ENCODE measurements around the gene RIN2. TPM values are rescaled to one million over a fixed set of nuclear protein-coding genes. Genes with fewer than 3 reads are reported as not detected.
A peak's percentile ranks its signal among the peaks of the same experiment; 100 is the strongest.

RIN2 gene
- total and polyA plus RNA-seq, 2 of the 13 experiments (the other 11 are each of a cell fraction or from before 2014, with no cell fraction given), result 2.5 to 5.1 TPM

DNA sequence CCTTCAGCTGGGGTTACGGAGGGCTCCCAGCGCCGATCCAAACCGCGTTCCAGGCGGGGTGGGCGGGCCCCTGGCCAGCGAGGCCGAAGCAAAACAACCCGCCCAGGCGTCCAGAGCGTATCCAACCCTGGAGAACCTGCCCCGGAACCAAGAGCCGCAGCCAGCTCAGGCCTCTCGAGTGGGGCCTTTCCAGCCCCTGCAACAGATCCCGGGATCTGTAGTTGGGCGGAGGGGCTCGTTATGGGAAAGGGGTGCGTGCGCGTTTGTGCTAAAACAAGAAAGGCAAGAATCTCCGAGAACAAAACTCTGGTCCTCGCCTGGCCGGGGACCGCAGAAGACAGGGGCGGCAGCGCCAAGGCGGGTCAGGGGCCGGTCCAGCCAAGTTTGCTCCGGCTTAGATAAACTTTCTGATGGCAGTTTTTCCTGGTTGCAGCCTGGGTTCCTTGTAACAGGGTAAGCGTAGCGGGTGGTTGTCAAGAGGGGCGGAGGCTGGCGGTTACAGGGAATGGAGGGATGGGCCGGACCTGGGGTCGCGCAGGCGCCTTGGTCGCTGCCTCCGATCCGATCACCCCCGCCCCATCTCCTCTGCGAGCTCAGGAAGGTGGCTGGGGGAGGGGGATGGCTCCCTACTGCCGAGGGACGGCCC is 448 bp upstream of the RIN2 start (continued):
- TF ChIP-seq, protein P1, sequence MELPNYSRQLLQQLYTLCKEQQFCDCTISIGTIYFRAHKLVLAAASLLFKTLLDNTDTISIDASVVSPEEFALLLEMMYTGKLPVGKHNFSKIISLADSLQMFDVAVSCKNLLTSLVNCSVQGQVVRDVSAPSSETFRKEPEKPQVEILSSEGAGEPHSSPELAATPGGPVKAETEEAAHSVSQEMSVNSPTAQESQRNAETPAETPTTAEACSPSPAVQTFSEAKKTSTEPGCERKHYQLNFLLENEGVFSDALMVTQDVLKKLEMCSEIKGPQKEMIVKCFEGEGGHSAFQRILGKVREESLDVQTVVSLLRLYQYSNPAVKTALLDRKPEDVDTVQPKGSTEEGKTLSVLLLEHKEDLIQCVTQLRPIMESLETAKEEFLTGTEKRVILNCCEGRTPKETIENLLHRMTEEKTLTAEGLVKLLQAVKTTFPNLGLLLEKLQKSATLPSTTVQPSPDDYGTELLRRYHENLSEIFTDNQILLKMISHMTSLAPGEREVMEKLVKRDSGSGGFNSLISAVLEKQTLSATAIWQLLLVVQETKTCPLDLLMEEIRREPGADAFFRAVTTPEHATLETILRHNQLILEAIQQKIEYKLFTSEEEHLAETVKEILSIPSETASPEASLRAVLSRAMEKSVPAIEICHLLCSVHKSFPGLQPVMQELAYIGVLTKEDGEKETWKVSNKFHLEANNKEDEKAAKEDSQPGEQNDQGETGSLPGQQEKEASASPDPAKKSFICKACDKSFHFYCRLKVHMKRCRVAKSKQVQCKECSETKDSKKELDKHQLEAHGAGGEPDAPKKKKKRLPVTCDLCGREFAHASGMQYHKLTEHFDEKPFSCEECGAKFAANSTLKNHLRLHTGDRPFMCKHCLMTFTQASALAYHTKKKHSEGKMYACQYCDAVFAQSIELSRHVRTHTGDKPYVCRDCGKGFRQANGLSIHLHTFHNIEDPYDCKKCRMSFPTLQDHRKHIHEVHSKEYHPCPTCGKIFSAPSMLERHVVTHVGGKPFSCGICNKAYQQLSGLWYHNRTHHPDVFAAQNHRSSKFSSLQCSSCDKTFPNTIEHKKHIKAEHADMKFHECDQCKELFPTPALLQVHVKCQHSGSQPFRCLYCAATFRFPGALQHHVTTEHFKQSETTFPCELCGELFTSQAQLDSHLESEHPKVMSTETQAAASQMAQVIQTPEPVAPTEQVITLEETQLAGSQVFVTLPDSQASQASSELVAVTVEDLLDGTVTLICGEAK (IDR thresholded peaks at IDR 0.05), result no peak
- TF ChIP-seq, protein P1 (CRISPR knock-in tag; IDR thresholded peaks at IDR 0.05), result 0 out of 2 replicates have a peak, but pooled peaks have one; percentile 53
- TF ChIP-seq AKAP8 (CRISPR knock-in tag; IDR thresholded peaks at IDR 0.05), result peak; percentile 50; the same call in 1 of the 2 replicates
- no peak for TF ChIP-seq REL (CRISPR knock-in tag; conservative IDR thresholded peaks at IDR 0.05)
- TF ChIP-seq ZFP82 (CRISPR knock-in tag; IDR thresholded peaks at IDR 0.05; ENCODE audit: borderline replicate concordance), result no peak
- TF ChIP-seq ZNF572 (CRISPR knock-in tag; IDR thresholded peaks at IDR 0.05), result peak; percentile 56; the same call in 1 of the 2 replicates
- TF ChIP-seq, protein P2, sequence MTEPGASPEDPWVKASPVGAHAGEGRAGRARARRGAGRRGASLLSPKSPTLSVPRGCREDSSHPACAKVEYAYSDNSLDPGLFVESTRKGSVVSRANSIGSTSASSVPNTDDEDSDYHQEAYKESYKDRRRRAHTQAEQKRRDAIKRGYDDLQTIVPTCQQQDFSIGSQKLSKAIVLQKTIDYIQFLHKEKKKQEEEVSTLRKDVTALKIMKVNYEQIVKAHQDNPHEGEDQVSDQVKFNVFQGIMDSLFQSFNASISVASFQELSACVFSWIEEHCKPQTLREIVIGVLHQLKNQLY (CRISPR knock-in tag; IDR thresholded peaks at IDR 0.05), result no peak
- peak; percentile 68; the same call in 1 of the 2 replicates for TF ChIP-seq DR1 (CRISPR knock-in tag; IDR thresholded peaks at IDR 0.05)
- peak; percentile 67 for TF ChIP-seq ZNF772 (CRISPR knock-in tag; IDR thresholded peaks at IDR 0.05)
- peak; percentile 13; the same call in 1 of the 2 replicates for TF ChIP-seq KAT8 (CRISPR knock-in tag; IDR thresholded peaks at IDR 0.05)
- TF ChIP-seq ZNF430 (CRISPR knock-in tag; IDR thresholded peaks at IDR 0.05), result peak; percentile 61; the same call in 1 of the 2 replicates
- TF ChIP-seq SMAD3 (CRISPR knock-in tag; IDR thresholded peaks at IDR 0.05), result no peak
- no peak for TF ChIP-seq NR2F6 (IDR thresholded peaks at IDR 0.05)
- TF ChIP-seq NR2F6 (CRISPR knock-in tag; IDR thresholded peaks at IDR 0.05), result peak; percentile 24; the same call in 1 of the 2 replicates
- peak; percentile 69 for TF ChIP-seq SP4 (CRISPR knock-in tag; IDR thresholded peaks at IDR 0.05)
- 0 out of 2 replicates have a peak, but pooled peaks have one; percentile 38 for TF ChIP-seq EED (CRISPR knock-in tag; IDR thresholded peaks at IDR 0.05)
- no peak; the same call in 1 of the 2 replicates for TF ChIP-seq ZFP37 (CRISPR knock-in tag; IDR thresholded peaks at IDR 0.05; ENCODE audit: borderline replicate concordance)
- TF ChIP-seq, protein P3, sequence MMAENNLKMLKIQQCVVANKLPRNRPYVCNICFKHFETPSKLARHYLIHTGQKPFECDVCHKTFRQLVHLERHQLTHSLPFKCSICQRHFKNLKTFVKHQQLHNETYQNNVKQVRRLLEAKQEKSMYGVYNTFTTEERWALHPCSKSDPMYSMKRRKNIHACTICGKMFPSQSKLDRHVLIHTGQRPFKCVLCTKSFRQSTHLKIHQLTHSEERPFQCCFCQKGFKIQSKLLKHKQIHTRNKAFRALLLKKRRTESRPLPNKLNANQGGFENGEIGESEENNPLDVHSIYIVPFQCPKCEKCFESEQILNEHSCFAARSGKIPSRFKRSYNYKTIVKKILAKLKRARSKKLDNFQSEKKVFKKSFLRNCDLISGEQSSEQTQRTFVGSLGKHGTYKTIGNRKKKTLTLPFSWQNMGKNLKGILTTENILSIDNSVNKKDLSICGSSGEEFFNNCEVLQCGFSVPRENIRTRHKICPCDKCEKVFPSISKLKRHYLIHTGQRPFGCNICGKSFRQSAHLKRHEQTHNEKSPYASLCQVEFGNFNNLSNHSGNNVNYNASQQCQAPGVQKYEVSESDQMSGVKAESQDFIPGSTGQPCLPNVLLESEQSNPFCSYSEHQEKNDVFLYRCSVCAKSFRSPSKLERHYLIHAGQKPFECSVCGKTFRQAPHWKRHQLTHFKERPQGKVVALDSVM (CRISPR knock-in tag; IDR thresholded peaks at IDR 0.05), result no peak; the same call in 1 of the 2 replicates
- peak; percentile 66; the same call in 1 of the 2 replicates for TF ChIP-seq ZNF350 (CRISPR knock-in tag; IDR thresholded peaks at IDR 0.05; ENCODE audit: borderline replicate concordance, low read depth)

Measured in HepG2 (cell line).